Endothelial cell of hepatic sinusoid (primary cell): Measurements from ENCODE around the gene PTPN6.
"Not testable (repeated sequence)": the region's sequence is repeated elsewhere in the genome, so short reads cannot be mapped to it uniquely, and the experiment has no call there.

Source experiments
- in situ Hi-C: cut with HindIII; loops from 2 replicates; pipeline ENCODE4 v1.10.0; 2017; ENCODE audit warnings: low sequenced_read_pairs

PTPN6 gene

DNA sequence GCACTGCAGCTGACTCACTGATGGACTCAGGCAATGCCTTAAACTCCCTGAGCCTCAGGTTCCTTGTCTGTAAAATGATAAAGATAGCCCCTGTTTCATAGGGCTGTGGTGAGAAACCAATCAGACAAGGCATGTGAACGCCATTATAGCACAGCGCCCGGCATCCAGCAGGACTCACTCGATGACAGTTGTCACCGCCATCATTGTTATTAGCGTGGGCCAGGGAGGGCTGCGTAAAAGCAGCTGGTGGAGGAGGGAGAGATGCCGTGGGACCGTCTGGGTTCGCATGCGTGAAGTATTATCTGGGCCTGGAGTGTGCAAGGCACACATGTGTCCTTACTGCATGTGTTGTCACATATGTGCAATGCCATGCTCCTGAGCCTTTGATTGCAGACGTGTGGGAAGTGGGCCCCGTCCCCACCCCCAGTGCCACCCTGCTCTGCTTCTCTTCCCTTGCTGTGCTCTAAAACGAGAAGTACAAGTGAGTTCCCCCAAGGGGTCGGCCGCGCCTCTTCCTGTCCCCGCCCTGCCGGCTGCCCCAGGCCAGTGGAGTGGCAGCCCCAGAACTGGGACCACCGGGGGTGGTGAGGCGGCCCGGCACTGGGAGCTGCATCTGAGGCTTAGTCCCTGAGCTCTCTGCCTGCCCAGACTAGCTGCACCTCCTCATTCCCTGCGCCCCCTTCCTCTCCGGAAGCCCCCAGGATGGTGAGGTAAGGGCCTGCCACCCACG, at the start of gene PTPN6:
TSS of gene PTPN6 (plus strand) at position 546 of the 730 bp plus-strand sequence. CDS start at position 703, 157 bp downstream.
- in situ Hi-C loops, result no loop called here

DNA sequence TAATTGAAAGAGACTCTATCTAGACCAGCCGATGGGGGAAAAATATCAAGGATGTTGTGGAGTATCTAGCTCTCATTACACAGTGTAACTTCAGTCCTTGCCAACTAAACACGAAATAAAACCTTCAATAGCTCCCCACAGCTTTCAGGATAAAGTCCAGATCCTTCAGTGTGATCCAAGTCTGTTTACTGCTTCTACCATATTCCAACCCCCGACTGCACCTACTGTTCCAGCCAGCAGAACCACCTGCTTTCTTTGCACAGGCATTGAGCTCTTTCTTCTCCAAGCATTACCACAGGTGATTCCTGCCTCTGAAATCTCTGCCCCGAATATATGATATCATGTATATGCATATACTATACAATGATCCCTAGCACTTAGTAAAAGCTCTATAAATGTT, 48.7 kb upstream of the PTPN6 start:
- in situ Hi-C loops, result no loop called here

DNA sequence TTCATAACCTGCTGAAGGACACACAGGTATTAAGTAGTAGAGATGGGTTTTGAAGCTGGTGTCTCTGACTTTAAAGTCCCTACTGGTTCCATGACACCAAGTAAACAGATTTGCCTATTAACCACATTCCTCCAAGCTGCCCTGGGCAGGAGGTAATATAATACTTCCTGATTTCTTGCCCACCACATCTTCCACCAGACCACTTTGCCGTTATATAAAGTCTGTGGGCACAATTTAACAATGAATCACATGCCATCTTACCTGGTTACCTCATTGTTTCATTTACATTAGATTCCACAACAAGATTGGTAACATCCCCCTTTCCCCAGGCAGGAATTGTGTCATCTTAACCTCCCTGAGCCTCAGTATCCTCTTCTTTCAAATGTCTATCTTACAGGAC, 47.4 kb upstream of the PTPN6 start:
- in situ Hi-C loops, result no loop called here

DNA sequence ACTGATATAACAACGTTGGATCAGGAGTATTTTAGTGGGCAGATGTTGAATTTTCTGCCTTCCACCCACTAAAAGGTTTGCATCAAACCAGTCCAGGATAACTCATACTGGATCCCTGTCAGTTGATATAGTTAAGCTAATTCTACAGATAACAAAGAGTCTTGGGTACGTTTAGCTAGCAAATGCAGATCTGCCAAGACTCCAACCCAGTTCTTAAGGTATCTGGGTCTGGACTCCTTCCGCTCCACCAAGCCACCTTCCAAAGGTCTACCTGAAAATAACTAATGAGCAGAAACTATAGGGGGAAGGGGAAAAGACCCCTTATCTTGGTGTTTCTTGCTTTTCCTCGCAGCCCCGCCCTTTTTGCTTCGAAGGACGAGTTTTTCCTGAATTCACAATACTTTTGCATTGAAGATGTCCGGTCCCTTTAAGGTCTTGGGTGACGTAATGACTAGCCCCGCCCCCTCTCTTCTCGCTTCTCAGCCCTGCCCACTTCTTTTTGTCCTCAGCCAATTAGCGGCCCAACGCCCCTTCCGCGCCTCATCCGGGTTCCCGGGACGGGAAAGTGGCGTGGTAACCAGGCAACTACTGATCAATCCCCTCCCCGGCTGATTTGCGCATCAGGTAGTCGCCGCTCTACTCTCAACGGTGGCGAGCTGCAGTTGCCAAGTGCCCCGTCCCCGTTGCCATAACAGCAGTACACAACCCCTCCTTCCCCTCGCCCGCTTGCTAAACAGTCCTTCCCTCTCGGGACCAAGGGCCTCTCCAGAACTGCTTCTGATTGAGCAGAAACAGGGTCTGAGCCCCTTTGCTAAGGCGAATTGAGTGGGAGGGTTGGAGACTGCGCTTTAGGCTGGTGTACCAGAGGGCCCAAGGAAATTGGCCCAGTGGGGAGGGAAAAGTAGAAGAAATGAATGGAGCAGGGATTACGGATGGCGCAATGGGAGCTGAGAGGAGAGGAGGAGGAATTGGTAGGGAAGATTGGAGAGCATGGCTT, 46.6 kb upstream of the PTPN6 start, which contains the start of gene LRRC23:
TSS of gene LRRC23 (plus strand) at position 543 of the 997 bp plus-strand sequence. CDS start 812 bp downstream, outside the sequence.
- in situ Hi-C loops, result no loop called here

DNA sequence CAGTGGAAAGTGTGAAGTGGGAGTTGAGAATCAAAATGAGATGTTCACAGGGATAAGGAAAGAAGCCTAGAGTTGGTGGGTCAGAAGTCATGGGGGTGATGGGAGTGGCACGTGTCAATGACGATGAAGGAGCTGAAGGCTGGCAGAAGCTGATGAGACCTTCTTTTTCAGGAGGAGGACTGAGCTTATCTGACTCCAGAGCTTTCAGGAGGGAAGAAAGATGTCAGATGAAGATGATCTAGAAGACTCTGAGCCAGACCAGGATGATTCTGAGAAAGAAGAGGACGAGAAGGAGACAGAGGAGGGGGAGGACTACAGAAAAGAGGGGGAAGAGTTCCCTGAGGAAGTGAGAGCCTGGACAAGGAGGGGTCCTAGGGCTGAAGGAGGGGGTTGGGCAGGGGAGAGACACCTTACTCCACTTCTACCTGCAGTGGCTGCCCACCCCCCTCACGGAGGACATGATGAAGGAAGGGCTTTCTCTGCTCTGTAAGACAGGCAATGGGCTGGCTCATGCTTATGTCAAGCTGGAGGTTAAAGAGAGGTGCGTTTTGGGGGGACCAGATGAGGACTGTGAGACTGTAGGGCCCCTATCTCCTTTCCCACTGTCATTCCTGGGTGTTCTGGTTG, 45.6 kb upstream of the PTPN6 start:
- in situ Hi-C loops, result no loop called here

DNA sequence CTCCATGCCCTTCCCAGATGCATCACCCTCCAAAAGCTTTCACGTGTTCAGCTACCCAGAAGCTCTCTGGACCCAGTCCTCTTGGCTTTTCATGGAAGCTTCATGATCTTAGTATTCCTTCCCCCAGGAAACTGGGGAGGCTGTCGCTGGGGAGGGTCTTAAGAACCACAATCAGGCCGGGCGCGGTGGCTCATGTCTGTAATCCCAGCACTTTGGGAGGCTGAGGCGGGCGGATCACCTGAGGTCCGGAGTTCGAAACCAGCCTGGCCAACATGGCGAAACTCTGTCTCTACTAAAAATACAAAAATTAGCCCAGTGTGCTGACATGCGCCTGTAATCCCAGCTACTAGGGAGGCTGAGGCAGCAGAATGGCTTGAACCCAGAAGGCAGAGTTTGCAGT, 43.0 kb upstream of the PTPN6 start:
- in situ Hi-C loops, result not testable (repeated sequence)

DNA sequence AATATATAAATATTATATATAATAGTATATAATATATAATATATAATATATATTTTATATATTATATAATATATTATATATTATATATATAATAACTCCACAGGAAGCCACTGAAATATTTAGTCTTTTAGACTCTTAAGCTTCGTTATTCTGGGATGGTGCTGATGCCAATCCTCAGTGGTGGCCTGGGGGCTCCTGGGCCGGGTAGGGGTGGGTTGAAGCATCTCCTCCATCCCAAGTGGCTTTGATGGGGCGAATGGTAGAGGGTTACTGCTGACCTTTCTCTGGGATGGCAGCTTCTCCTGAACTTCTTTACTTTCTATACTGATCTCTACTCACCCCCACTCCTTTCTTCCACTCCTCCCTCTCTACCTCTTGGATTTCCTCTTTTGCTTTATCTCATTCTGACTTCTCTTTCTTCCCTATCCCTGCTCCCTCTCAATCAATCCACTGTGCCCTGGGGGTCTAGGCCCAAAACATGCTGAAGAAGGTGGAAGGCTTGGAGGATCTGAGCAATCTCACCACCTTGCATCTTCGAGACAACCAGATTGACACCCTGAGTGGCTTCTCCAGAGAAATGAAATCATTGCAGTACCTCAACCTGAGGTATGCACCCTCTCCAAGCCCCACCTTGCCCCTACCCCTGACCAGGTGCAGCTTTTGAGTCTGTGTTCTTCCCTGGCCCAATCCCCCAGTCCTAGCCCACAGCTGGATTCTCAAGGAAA, 41.6 kb upstream of the PTPN6 start:
- in situ Hi-C loops, result no loop called here

DNA sequence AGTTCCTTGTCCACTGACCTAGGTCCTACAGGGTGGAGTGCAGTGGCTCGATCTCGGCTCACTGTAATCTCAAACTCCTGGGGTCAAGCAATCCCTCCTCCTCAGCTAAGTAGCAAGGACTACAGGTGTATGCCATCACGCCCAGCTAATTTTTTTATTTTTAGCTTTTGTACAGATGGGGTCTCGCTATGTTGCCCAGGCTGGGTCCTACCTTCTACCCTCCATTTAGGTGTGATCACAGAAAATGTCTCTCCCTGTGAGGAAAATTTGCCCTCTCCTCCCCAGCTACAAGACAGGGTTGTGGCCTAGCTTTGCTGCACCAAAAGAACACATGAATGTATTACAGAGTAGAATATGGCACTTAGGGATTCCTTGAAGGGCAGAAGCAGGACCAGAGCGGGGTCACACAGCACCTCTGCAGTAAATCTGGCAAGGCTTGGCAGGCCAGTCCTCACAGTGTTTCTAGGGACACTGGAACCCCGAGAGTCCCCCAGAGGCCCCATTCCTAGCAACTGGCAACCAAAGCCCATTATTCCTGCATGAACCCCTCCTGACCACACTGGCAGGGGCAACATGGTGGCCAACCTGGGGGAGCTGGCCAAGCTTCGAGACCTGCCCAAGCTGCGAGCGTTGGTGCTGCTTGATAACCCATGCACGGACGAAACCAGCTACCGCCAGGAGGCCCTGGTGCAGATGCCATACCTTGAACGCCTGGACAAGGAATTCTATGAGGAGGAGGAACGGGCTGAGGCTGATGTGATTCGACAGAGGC, 38.8 kb upstream of the PTPN6 start:
- in situ Hi-C loops, result no loop called here

DNA sequence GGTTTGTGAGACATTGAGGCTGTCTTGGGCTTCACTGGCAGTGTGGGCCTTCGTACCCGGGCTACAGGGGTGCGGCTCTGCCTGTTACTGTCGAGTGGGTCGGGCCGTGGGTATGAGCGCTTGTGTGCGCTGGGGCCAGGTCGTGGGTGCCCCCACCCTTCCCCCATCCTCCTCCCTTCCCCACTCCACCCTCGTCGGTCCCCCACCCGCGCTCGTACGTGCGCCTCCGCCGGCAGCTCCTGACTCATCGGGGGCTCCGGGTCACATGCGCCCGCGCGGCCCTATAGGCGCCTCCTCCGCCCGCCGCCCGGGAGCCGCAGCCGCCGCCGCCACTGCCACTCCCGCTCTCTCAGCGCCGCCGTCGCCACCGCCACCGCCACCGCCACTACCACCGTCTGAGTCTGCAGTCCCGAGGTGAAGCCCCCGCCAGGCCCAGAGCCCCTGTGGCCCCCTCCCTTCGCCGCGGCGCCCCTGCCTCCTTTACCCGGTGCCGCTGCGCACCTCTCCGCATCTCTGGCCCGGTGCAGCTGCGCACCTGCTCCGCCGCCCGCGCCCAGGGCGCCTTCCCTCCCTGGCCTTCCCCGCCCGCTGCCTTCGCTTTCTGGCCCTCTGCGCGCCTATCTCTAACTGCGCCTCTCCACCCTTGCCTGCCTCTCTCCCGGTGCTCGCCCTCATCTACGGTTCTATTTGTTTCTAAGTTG, 36.8 kb upstream of the PTPN6 start, which contains the start of gene ENO2:
TSS of gene ENO2 (plus strand) at position 335 of the 701 bp plus-strand sequence. CDS start 1,253 bp downstream, outside the sequence.
- in situ Hi-C loops, result no loop called here

DNA sequence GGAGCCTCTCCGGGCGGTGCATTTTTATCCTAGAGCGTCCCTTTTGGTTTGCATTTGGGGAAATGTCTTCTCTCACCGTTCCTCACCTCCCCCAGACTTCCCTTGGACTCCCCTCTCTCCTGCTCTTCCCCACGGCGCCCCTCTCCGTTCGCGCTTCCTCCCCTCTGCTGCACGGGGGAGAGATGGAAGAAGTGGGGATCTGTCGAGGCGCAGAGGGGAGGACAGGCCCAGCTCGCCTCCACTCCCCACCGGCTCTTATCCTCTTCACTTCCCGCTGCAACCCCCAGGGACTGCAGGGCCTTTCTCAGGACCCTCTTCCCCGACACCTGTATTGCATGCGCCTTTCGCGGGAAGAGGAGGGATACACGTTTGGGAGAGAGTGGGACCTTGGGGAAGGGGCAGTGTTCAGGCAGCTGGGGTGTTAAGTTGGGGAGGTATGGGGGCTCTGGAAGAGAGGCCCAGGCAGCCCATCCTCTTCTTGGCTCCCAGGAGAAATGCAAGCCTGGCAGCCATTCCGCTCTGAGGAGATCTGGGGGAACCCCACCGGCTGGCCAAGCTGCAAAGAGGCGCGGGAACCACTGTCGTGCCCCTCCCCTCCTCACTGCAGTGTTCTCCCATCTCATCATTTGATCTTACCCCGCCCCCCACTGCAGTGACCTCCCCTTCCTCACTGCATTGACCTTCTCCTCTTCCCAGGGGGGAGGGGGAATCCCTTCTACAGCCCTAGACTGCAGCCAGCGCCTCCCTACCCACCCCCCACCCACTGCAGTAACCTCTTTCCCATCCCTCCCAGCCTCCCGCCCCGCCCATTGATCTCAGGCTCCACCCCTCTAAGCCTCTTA, 36.0 kb upstream of the PTPN6 start:
- in situ Hi-C loops, result no loop called here

DNA sequence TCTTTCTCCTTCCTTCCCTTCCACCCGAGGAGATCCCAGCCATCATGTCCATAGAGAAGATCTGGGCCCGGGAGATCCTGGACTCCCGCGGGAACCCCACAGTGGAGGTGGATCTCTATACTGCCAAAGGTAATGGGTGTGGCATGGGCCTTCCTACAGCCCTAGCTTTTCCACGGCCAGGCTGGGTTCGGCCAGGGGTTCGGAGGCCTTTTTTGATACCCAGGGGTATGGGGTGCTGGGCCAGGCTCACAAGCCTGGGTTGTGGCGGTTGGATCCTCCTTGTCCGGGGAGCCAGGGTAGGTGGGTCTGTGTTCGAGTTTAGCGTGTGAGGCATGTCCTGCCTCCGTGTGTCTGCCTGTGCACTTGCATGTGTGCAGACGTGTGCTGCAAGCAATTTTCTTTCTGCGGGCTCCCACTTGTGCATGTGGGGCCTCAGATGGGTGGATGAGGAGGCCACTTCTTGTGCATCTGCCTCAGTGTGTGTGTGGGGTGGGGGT, 35.3 kb upstream of the PTPN6 start:
- in situ Hi-C loops, result no loop called here

DNA sequence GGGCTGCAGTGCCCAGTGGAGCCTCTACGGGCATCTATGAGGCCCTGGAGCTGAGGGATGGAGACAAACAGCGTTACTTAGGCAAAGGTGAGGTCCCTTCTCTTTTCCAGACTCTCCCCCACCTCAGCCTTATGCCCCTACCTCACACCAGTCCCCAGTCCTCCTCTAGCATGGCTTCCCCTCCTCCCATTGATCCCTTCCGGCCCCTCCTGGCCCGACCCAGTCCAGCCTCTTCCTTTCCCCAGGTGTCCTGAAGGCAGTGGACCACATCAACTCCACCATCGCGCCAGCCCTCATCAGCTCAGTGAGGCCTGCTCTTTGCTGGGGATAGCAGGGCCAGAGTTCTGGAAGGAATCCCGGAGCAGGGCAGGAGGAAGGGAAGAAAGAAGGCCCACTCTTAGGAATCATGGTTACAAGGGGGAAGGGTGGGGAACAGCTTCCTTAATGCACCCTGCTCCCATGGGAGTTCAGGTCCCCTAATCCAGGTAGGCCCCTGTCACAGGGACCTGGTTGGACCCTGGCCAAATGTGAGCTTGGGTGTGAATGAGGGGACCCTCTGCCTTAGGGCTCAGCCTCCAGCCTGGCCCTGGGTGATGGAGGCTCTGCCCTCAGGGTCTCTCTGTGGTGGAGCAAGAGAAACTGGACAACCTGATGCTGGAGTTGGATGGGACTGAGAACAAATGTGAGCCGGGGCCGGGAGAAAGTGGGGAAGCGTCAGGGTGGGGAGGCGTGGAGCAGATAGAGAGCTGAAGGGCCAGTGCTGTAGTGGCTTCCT, 34.5 kb upstream of the PTPN6 start:
- in situ Hi-C loops, result no loop called here

DNA sequence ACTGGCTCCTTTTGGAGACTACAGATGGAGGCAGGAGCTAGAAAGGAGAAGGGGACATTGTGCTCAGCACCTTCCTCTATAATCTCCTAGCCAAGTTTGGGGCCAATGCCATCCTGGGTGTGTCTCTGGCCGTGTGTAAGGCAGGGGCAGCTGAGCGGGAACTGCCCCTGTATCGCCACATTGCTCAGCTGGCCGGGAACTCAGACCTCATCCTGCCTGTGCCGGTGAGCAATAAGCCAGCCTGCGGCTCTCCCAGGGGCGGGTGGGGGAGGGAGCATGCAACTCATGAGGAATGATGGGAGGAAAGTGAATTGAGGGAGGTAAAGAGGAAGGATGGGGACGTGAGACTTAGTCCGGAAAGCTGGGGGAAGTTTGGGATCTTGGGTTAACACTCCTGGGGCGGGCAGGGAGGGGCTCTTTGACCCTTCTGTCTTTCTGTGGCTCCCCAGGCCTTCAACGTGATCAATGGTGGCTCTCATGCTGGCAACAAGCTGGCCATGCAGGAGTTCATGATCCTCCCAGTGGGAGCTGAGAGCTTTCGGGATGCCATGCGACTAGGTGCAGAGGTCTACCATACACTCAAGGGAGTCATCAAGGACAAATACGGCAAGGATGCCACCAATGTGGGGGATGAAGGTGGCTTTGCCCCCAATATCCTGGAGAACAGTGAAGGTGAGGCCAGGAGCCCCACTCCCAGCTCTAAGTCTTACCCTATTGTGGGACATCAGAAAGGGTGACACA, 33.5 kb upstream of the PTPN6 start:
- in situ Hi-C loops, result no loop called here

DNA sequence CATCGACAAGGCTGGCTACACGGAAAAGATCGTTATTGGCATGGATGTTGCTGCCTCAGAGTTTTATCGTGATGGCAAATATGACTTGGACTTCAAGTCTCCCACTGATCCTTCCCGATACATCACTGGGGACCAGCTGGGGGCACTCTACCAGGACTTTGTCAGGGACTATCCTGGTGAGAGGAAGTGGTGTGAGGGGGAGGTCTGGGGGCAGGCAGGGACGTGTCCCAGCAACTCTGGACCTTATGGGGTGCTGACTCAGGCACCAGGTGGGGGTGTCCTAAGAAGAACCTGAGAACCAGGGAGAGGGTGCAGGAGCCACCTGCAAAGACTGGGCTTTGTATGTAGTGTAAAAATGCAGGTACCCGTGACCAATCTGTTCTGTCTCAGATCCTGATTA, 31.6 kb upstream of the PTPN6 start:
- in situ Hi-C loops, result no loop called here

DNA sequence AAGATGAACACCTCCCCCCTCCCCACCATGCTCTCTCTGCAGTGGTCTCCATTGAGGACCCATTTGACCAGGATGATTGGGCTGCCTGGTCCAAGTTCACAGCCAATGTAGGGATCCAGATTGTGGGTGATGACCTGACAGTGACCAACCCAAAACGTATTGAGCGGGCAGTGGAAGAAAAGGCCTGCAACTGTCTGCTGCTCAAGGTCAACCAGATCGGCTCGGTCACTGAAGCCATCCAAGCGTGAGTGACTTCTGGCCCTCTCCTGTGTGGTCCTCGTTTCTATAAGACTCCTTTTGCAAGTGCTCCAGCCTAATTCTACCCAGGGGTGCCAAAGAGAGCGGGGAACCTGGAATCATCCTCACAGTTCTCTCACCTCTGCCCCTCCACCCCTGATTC, 29.6 kb upstream of the PTPN6 start:
- in situ Hi-C loops, result no loop called here
